ENCODE measurements around the gene INTS6.

- no peak for TF ChIP-seq CTCF (IDR thresholded peaks at IDR 0.05)
- no peak for TF ChIP-seq POLR2A (IDR thresholded peaks at IDR 0.05)
- no peak for TF ChIP-seq POLR2AphosphoS5 (IDR thresholded peaks at IDR 0.05)
Observed at GRCh38 chr13:51475727-51476501, 23.1 kb upstream of the INTS6 start.
